ENCODE measurements around the gene NOTCH3. TPM values are rescaled to one million over a fixed set of nuclear protein-coding genes. Genes with fewer than 3 reads are reported as not detected.
A peak's percentile ranks its signal among the peaks of the same experiment; 100 is the strongest.

NOTCH3 gene
- total and polyA plus RNA-seq, 3 experiments from 2014 or later = 0.04 TPM; not detected in 2

GRCh38 chr19:15213715-15214381 lies 13.1 kb upstream of the NOTCH3 start:
- Histone ChIP-seq H3K27ac (ENCODE audit: low read depth, low read length) (no peak overlapping the region), H3K27me3 (ENCODE audit: insufficient read depth, low read length, poor library complexity, severe bottlenecking) (no peaks in the 10 kb centered on the region), H3K4me3 (ENCODE audit: low read length) (no peak overlapping the region), H3K36me3 (ENCODE audit: insufficient read depth, low read length) (no peaks in the 10 kb centered on the region), H3K4me1 (ENCODE audit: insufficient read depth, low read length) (no peaks in the 10 kb centered on the region), H3K9me3 (ENCODE audit: low read length) (no peaks in the 10 kb centered on the region)
- peaks cover 0 to 2% (median 0%) of the 10 kb centered on the region in 5 donors for H3K9me3 Mint-ChIP-seq
- ChIA-PET CTCF (no interaction called here), POLR2A (no interaction called here)
- DNase-seq = no peak
- H3K27me3 Mint-ChIP-seq = no peaks in the 10 kb centered on the region
- H3K36me3 Mint-ChIP-seq = no peaks in the 10 kb centered on the region
- H3K4me3 Mint-ChIP-seq = no peak overlapping the region
- H3K27ac Mint-ChIP-seq = no peak overlapping the region
- H3K4me1 Mint-ChIP-seq = no peaks in the 10 kb centered on the region

GRCh38 chr19:15212711-15213110 lies 11.9 kb upstream of the NOTCH3 start:
- POLR2A ChIA-PET = no interaction called here
- peaks cover 0 to 2% (median 0%) of the 10 kb centered on the region in 5 donors for H3K9me3 Mint-ChIP-seq
- Histone ChIP-seq H3K27ac (ENCODE audit: low read depth, low read length) (no peak overlapping the region), H3K9me3 (ENCODE audit: low read length) (no peaks in the 10 kb centered on the region), H3K27me3 (ENCODE audit: insufficient read depth, low read length, poor library complexity, severe bottlenecking) (no peaks in the 10 kb centered on the region), H3K36me3 (ENCODE audit: insufficient read depth, low read length) (no peaks in the 10 kb centered on the region), H3K4me1 (ENCODE audit: insufficient read depth, low read length) (no peaks in the 10 kb centered on the region), H3K4me3 (ENCODE audit: low read length) (no peak overlapping the region)
- DNase-seq = no peak
- H3K36me3 Mint-ChIP-seq = no peaks in the 10 kb centered on the region
- H3K4me3 Mint-ChIP-seq = no peak overlapping the region
- no peaks in the 10 kb centered on the region for H3K4me1 Mint-ChIP-seq
- H3K27me3 Mint-ChIP-seq = peaks cover 0 to 2% of the 10 kb centered on the region in 2 donors
- CTCF ChIA-PET = no interaction called here
- no peak overlapping the region for H3K27ac Mint-ChIP-seq

- POLR2A ChIA-PET = no interaction called here
- no peaks in the 10 kb centered on the region for H3K4me1 Mint-ChIP-seq
- H3K27me3 Mint-ChIP-seq = peaks cover 2 to 17% of the 10 kb centered on the region in 2 donors
- no peak overlapping the region for H3K4me3 ChIP-seq (ENCODE audit: low read length)
- no peak for DNase-seq
- no peak overlapping the region for H3K27ac ChIP-seq (ENCODE audit: low read depth, low read length)
- H3K4me3 Mint-ChIP-seq = no peak overlapping the region
- H3K9me3 Mint-ChIP-seq = peaks cover 0 to 2% (median 0%) of the 10 kb centered on the region in 5 donors
- no peaks in the 10 kb centered on the region for H3K36me3 ChIP-seq (ENCODE audit: insufficient read depth, low read length)
- CTCF ChIA-PET = no interaction called here
- H3K27ac Mint-ChIP-seq = peak overlapping the region in 1 of 8 donors; percentile 80
- H3K36me3 Mint-ChIP-seq = no peaks in the 10 kb centered on the region
- no peaks in the 10 kb centered on the region for H3K9me3 ChIP-seq (ENCODE audit: low read length)
- H3K4me1 ChIP-seq (ENCODE audit: insufficient read depth, low read length) = no peaks in the 10 kb centered on the region
- no peaks in the 10 kb centered on the region for H3K27me3 ChIP-seq (ENCODE audit: insufficient read depth, low read length, poor library complexity, severe bottlenecking)
These were observed 9.6 kb upstream of the NOTCH3 start for GRCh38 chr19:15210323-15210781.

GRCh38 chr19:15201374-15202023 lies 704 bp upstream of the NOTCH3 start:
- H3K4me1 ChIP-seq (ENCODE audit: insufficient read depth, low read length) = no peaks in the 10 kb centered on the region
- H3K36me3 Mint-ChIP-seq = peaks cover 0 to 5% (median 0%) of the 10 kb centered on the region in 3 donors
- H3K36me3 ChIP-seq (ENCODE audit: insufficient read depth, low read length) = no peaks in the 10 kb centered on the region
- POLR2A ChIA-PET = no interaction called here
- peaks cover 0 to 3% (median 0%) of the 10 kb centered on the region in 5 donors for H3K9me3 Mint-ChIP-seq
- H3K4me3 ChIP-seq (ENCODE audit: low read length) = no peak overlapping the region
- H3K27ac Mint-ChIP-seq = peak overlapping the region in 1 of 8 donors; percentile 60
- CTCF ChIA-PET = no interaction called here
- H3K9me3 ChIP-seq (ENCODE audit: low read length) = no peaks in the 10 kb centered on the region
- no peak overlapping the region for H3K27ac ChIP-seq (ENCODE audit: low read depth, low read length)
- no peak for DNase-seq
- peaks cover 16% of the 10 kb centered on the region for H3K27me3 ChIP-seq (ENCODE audit: insufficient read depth, low read length, poor library complexity, severe bottlenecking)
- peaks cover 19 to 28% (median 20%) of the 10 kb centered on the region in 3 donors for H3K4me1 Mint-ChIP-seq
- H3K27me3 Mint-ChIP-seq = peaks cover 48 to 61% of the 10 kb centered on the region in 2 donors
- H3K4me3 Mint-ChIP-seq = peak overlapping the region in 5 of 7 donors; percentile 12 to 65 (median 47)

GRCh38 chr19:15199661-15200552 lies 888 bp downstream of the NOTCH3 start:
- ChIA-PET POLR2A (no interaction called here), CTCF (no interaction called here)
- Mint-ChIP-seq H3K27ac (peak overlapping the region in 2 of 8 donors; percentile 47 to 79), H3K4me1 (peaks cover 21 to 34% (median 21%) of the 10 kb centered on the region in 3 donors), H3K36me3 (peaks cover 0 to 5% (median 0%) of the 10 kb centered on the region in 3 donors), H3K4me3 (peak overlapping the region in 5 of 7 donors; percentile 56 to 63 (median 58)), H3K9me3 (peaks cover 0 to 3% (median 0%) of the 10 kb centered on the region in 5 donors), H3K27me3 (peaks cover 51 to 54% of the 10 kb centered on the region in 2 donors)
- no peak overlapping the region for H3K27ac ChIP-seq (ENCODE audit: low read depth, low read length)
- no peak overlapping the region for H3K4me3 ChIP-seq (ENCODE audit: low read length)
- no peaks in the 10 kb centered on the region for H3K4me1 ChIP-seq (ENCODE audit: insufficient read depth, low read length)
- DNase-seq = no peak
- peaks cover 24% of the 10 kb centered on the region for H3K27me3 ChIP-seq (ENCODE audit: insufficient read depth, low read length, poor library complexity, severe bottlenecking)
- no peaks in the 10 kb centered on the region for H3K9me3 ChIP-seq (ENCODE audit: low read length)
- H3K36me3 ChIP-seq (ENCODE audit: insufficient read depth, low read length) = no peaks in the 10 kb centered on the region

- Mint-ChIP-seq H3K4me3 (peak overlapping the region in 5 of 7 donors; percentile 56 to 63 (median 58)), H3K27me3 (peaks cover 58 to 62% of the 10 kb centered on the region in 2 donors), H3K27ac (peak overlapping the region in 2 of 8 donors; percentile 47 to 79), H3K4me1 (peaks cover 25 to 41% (median 27%) of the 10 kb centered on the region in 3 donors), H3K36me3 (peaks cover 0 to 5% (median 0%) of the 10 kb centered on the region in 3 donors), H3K9me3 (peaks cover 0 to 3% (median 0%) of the 10 kb centered on the region in 5 donors)
- Histone ChIP-seq H3K4me1 (ENCODE audit: insufficient read depth, low read length) (no peaks in the 10 kb centered on the region), H3K9me3 (ENCODE audit: low read length) (no peaks in the 10 kb centered on the region), H3K27me3 (ENCODE audit: insufficient read depth, low read length, poor library complexity, severe bottlenecking) (peaks cover 31% of the 10 kb centered on the region), H3K27ac (ENCODE audit: low read depth, low read length) (no peak overlapping the region), H3K4me3 (ENCODE audit: low read length) (no peak overlapping the region), H3K36me3 (ENCODE audit: insufficient read depth, low read length) (no peaks in the 10 kb centered on the region)
- POLR2A ChIA-PET = no interaction called here
- CTCF ChIA-PET = no interaction called here
- DNase-seq = no peak
These were observed 1.7 kb downstream of the NOTCH3 start for GRCh38 chr19:15198951-15199660.

GRCh38 chr19:15197942-15198341 lies 2.9 kb downstream of the NOTCH3 start:
- Mint-ChIP-seq H3K27ac (peak overlapping the region in 1 of 8 donors; percentile 40), H3K27me3 (peaks cover 61 to 66% of the 10 kb centered on the region in 2 donors), H3K4me1 (peaks cover 25 to 41% (median 27%) of the 10 kb centered on the region in 3 donors), H3K9me3 (peaks cover 0 to 3% (median 0%) of the 10 kb centered on the region in 5 donors), H3K36me3 (peaks cover 0 to 5% (median 0%) of the 10 kb centered on the region in 3 donors), H3K4me3 (peak overlapping the region in 1 of 7 donors; percentile 52)
- no peaks in the 10 kb centered on the region for H3K36me3 ChIP-seq (ENCODE audit: insufficient read depth, low read length)
- no peak overlapping the region for H3K4me3 ChIP-seq (ENCODE audit: low read length)
- H3K27ac ChIP-seq (ENCODE audit: low read depth, low read length) = no peak overlapping the region
- ChIA-PET CTCF (no interaction called here), POLR2A (no interaction called here)
- DNase-seq = no peak
- H3K9me3 ChIP-seq (ENCODE audit: low read length) = no peaks in the 10 kb centered on the region
- peaks cover 34% of the 10 kb centered on the region for H3K27me3 ChIP-seq (ENCODE audit: insufficient read depth, low read length, poor library complexity, severe bottlenecking)
- H3K4me1 ChIP-seq (ENCODE audit: insufficient read depth, low read length) = no peaks in the 10 kb centered on the region

Data from CD8-positive, alpha-beta memory T cell (primary cell).